Upper lobe of left lung (tissue), 6 donors: ENCODE measurements around the gene FOXA2. TPM values are rescaled to one million over a fixed set of nuclear protein-coding genes. Genes with fewer than 3 reads are reported as not detected.

Experiments used
- ATAC-seq, 2 donors: fragments of 200-7000 bp; cut with Tn5 transposase; one replicate each; pipeline ENCODE4 v1.9.1; 2022; ENCODE audit warnings: mild to moderate bottlenecking in 2 of 2, moderate library complexity in 2 of 2; ENCODE audit not compliant: low FRiP score in 2 of 2
- DNase-seq, 2 donors: peaks; one replicate each; pipeline ENCODE4 v3.0.0-alpha.2; 2019 to 2020
- H3K27ac ChIP-seq, 4 donors: fragments of 200-600 bp; sonication (generic); one replicate each; pipeline ENCODE4 v1.5.1; 2016 to 2019
- H3K27me3 ChIP-seq, 4 donors: fragments of 200-600 bp; sonication (generic); one replicate each; pipeline ENCODE4 v1.5.1; 2017 to 2019
- H3K36me3 ChIP-seq, 4 donors: fragments of 200-600 bp; sonication (generic); one replicate each; pipeline ENCODE4 v1.5.1; 2016 to 2019
- H3K4me1 ChIP-seq, 4 donors: fragments of 200-600 bp; sonication (generic); one replicate each; pipeline ENCODE4 v1.5.1; 2018 to 2019
- H3K4me3 ChIP-seq, 4 donors: fragments of 200-600 bp; sonication (generic); one replicate each; pipeline ENCODE4 v1.5.1; 2017 to 2019; ENCODE audit warnings: mild to moderate bottlenecking in 2 of 4, moderate library complexity in 1 of 4
- H3K9me3 ChIP-seq, 4 donors: fragments of 200-600 bp; sonication (generic); one replicate each; pipeline ENCODE4 v1.5.1; 2018 to 2019
- CTCF ChIP-seq, 6 experiments: fragments of 450-650 bp in 4 of 6; fragments of 200-600 bp in 2 of 6; sonication (generic) in 2 of 6; IDR thresholded peaks; one replicate each; pipeline ENCODE4 v1.5.1; 2016 to 2019; ENCODE audit warnings: antibody characterized with exemption in 6 of 6
- EP300 ChIP-seq, 4 donors: sonication (generic); formaldehyde crosslinking; IDR thresholded peaks; one replicate each; pipeline ENCODE4 v1.5.1; 2017; ENCODE audit warnings: antibody characterized with exemption in 4 of 4, control low read depth in 2 of 4
- POLR2A ChIP-seq, 4 donors: fragments of 450-650 bp; IDR thresholded peaks; one replicate each; pipeline ENCODE4 v1.5.1; 2016 to 2017; ENCODE audit warnings: antibody characterized with exemption in 4 of 4, mild to moderate bottlenecking in 2 of 4
- POLR2AphosphoS5 ChIP-seq, 2 donors: sonication (generic); formaldehyde crosslinking; IDR thresholded peaks; one replicate each; pipeline ENCODE4 v1.5.1; 2017; ENCODE audit warnings: antibody characterized with exemption in 2 of 2
- WGBS, 2 donors: methylation state at CpG; one replicate each; pipeline ENCODE4 v1.1.5; 2017 to 2018; 5-methylcytosine and 5-hydroxymethylcytosine counted together
- total RNA-seq, 6 donors: library from RNA; depleted of rRNA in 4 of 6; stranded (reverse); fragments of >200 nt in 4 of 6; gene quantifications; one replicate each; pipeline versions ENCODE4 v1.1.0 to v1.2.1, GENCODE V29; 2016 to 2021
- donor health status: DM: no; HTN: no; CAD: no; lungs with moderate emphysema.
- donor health status: DM: no; HTN: yes; CAD: no; lungs with severe emphysema.

The FOXA2 gene
- total RNA-seq: 10 to 100 TPM; 23.2 to 80.6 (median 44.3) TPM

GRCh38 chr20:22584522-22584921 lies at the start of gene FOXA2:
FOXA2 (minus strand) TSS chr20:22584572; CDS start chr20:22584278, 294 bp downstream.
- Histone ChIP-seq H3K4me3 (peak within 1 kb of the TSS; percentile 9 to 53 (median 45)), H3K4me1 (peaks cover 15 to 45% (median 20%) of the 10 kb centered on the region in 4 donors), H3K27me3 (peaks cover 0 to 42% (median 23%) of the 10 kb centered on the region in 4 donors), H3K36me3 (no peaks in the 10 kb centered on the region), H3K27ac (peak within 1 kb of the TSS; percentile 77 to 91 (median 88)), H3K9me3 (no peaks in the 10 kb centered on the region)
- TF ChIP-seq EP300 (IDR thresholded peaks at IDR 0.05) (no peak), POLR2AphosphoS5 (IDR thresholded peaks at IDR 0.05) (peak in 1 of 2 donors; percentile 63), POLR2A (IDR thresholded peaks at IDR 0.05) (peak in 2 of 4 donors; percentile 66 to 84), CTCF (IDR thresholded peaks at IDR 0.05) (no peak)
- peak; percentile 89 to 94 for DNase-seq
- ATAC-seq: peak; percentile 60 to 86
- 3 to 9% methylated on average over 10 to 34 of the region's 42 CpGs for WGBS, 2 donors

GRCh38 chr20:22630701-22631100 lies 46.3 kb upstream of the FOXA2 start:
- peak in 1 of 2 donors; percentile 11 for DNase-seq
- no peak for TF ChIP-seq CTCF (IDR thresholded peaks at IDR 0.05)
- Histone ChIP-seq H3K36me3 (no peaks in the 10 kb centered on the region), H3K9me3 (no peaks in the 10 kb centered on the region), H3K27ac (no peak overlapping the region), H3K4me1 (no peaks in the 10 kb centered on the region), H3K4me3 (no peak overlapping the region), H3K27me3 (no peaks in the 10 kb centered on the region)
- ATAC-seq: no peak
- 61 to 73% methylated on average over 6 of the region's 6 CpGs for WGBS, 2 donors

GRCh38 chr20:22629927-22630326 lies 45.6 kb upstream of the FOXA2 start:
- Histone ChIP-seq H3K4me3 (no peak overlapping the region), H3K4me1 (no peaks in the 10 kb centered on the region), H3K27me3 (no peaks in the 10 kb centered on the region), H3K9me3 (no peaks in the 10 kb centered on the region), H3K27ac (no peak overlapping the region), H3K36me3 (no peaks in the 10 kb centered on the region)
- 72% methylated on average over 2 of the region's 2 CpGs for WGBS, 2 donors
- TF ChIP-seq POLR2A (IDR thresholded peaks at IDR 0.05) (no peak), CTCF (IDR thresholded peaks at IDR 0.05) (no peak), EP300 (IDR thresholded peaks at IDR 0.05) (no peak), POLR2AphosphoS5 (IDR thresholded peaks at IDR 0.05) (no peak)
- ATAC-seq: no peak
- DNase-seq: no peak

- H3K36me3 ChIP-seq: no peaks in the 10 kb centered on the region
- no peaks in the 10 kb centered on the region for H3K4me1 ChIP-seq
- TF ChIP-seq CTCF (IDR thresholded peaks at IDR 0.05) (no peak), EP300 (IDR thresholded peaks at IDR 0.05) (no peak), POLR2AphosphoS5 (IDR thresholded peaks at IDR 0.05) (no peak), POLR2A (IDR thresholded peaks at IDR 0.05) (no peak)
- WGBS, 2 donors: 61 to 67% methylated on average over 3 of the region's 3 CpGs
- H3K4me3 ChIP-seq: no peak overlapping the region
- no peak overlapping the region for H3K27ac ChIP-seq
- H3K9me3 ChIP-seq: no peaks in the 10 kb centered on the region
- H3K27me3 ChIP-seq: no peaks in the 10 kb centered on the region
- ATAC-seq (no peak), DNase-seq (no peak)
Observed at GRCh38 chr20:22629447-22629846, 45.1 kb upstream of the FOXA2 start.

- no peak for TF ChIP-seq CTCF (IDR thresholded peaks at IDR 0.05)
- TF ChIP-seq POLR2AphosphoS5 (IDR thresholded peaks at IDR 0.05): no peak
- TF ChIP-seq POLR2A (IDR thresholded peaks at IDR 0.05): no peak
- TF ChIP-seq EP300 (IDR thresholded peaks at IDR 0.05): no peak
- DNase-seq (no peak), ATAC-seq (no peak)
- Histone ChIP-seq H3K36me3 (no peaks in the 10 kb centered on the region), H3K27me3 (no peaks in the 10 kb centered on the region), H3K27ac (no peak overlapping the region), H3K9me3 (no peaks in the 10 kb centered on the region), H3K4me1 (no peaks in the 10 kb centered on the region), H3K4me3 (no peak overlapping the region)
- 68 to 82% methylated on average over 1 of the region's 1 CpG for WGBS, 2 donors
Observed at GRCh38 chr20:22626496-22626895, 42.1 kb upstream of the FOXA2 start.
